WTC11 (cell line): Measurements from ENCODE around the gene NDRG2.

Source experiments
- ATF1 ChIP-seq: sonication (generic); formaldehyde crosslinking; IDR thresholded peaks from 2 replicates; pipeline ENCODE4 v1.8.1; 2023; ENCODE audit warnings: mild to moderate bottlenecking, moderate library complexity, missing genetic modification reagents
- ATF3 ChIP-seq: sonication (generic); formaldehyde crosslinking; conservative IDR thresholded peaks from 2 replicates; pipeline ENCODE4 v1.8.1; 2022; ENCODE audit warnings: mild to moderate bottlenecking, missing genetic modification reagents
- CTCF ChIP-seq: fragments of 200-600 bp; IDR thresholded peaks from 2 replicates; pipeline ENCODE4 v1.8.0; 2022; ENCODE audit warnings: antibody characterized with exemption
- FOXJ3 ChIP-seq: sonication (generic); formaldehyde crosslinking; IDR thresholded peaks from 2 replicates; pipeline ENCODE4 v1.9.0; 2021; ENCODE audit warnings: missing genetic modification reagents, mild to moderate bottlenecking, borderline replicate concordance
- GABPB1 ChIP-seq: sonication (generic); formaldehyde crosslinking; IDR thresholded peaks from 2 replicates; pipeline ENCODE4 v1.8.1; 2023; ENCODE audit warnings: mild to moderate bottlenecking, missing genetic modification reagents
- GTF2I ChIP-seq: fragments of 250-450 bp; sonication (Bioruptor Pico); conservative IDR thresholded peaks from 2 replicates; pipeline ENCODE4 v1.4.0; 2021; ENCODE audit warnings: mild to moderate bottlenecking
- JUN ChIP-seq: sonication (generic); formaldehyde crosslinking; IDR thresholded peaks from 2 replicates; pipeline ENCODE4 v1.8.0; 2023; ENCODE audit warnings: mild to moderate bottlenecking, missing genetic modification reagents
- MAX ChIP-seq: sonication (generic); formaldehyde crosslinking; IDR thresholded peaks from 2 replicates; pipeline ENCODE4 v1.8.0; 2022; ENCODE audit warnings: mild to moderate bottlenecking, missing genetic modification reagents
- MXD4 ChIP-seq: fragments of 250-450 bp; sonication (Bioruptor Pico); IDR thresholded peaks from 2 replicates; pipeline ENCODE4 v1.8.0; 2021; ENCODE audit warnings: mild to moderate bottlenecking, moderate library complexity, borderline replicate concordance
- NFE2L1 ChIP-seq: sonication (generic); formaldehyde crosslinking; IDR thresholded peaks from 2 replicates; pipeline ENCODE4 v1.8.1; 2023; ENCODE audit warnings: missing genetic modification reagents
- USF1 ChIP-seq: sonication (generic); formaldehyde crosslinking; IDR thresholded peaks from 2 replicates; pipeline ENCODE4 v1.8.0; 2022; ENCODE audit warnings: mild to moderate bottlenecking, missing genetic modification reagents
- ZNF219 ChIP-seq: sonication (generic); formaldehyde crosslinking; IDR thresholded peaks from 2 replicates; pipeline ENCODE4 v1.8.0; 2023; ENCODE audit warnings: missing genetic modification reagents, mild to moderate bottlenecking, borderline replicate concordance
- ZNF281 ChIP-seq: sonication (generic); formaldehyde crosslinking; IDR thresholded peaks from 2 replicates; pipeline ENCODE4 v1.8.0; 2023; ENCODE audit warnings: mild to moderate bottlenecking, missing genetic modification reagents

GRCh38 chr14:21054768-21055145 is 29.9 kb upstream of the NDRG2 start:
- no peak for TF ChIP-seq CTCF
- no peak for TF ChIP-seq NFE2L1 (CRISPR knock-in tag)
- TF ChIP-seq GABPB1 (CRISPR knock-in tag), result no peak
- no peak for TF ChIP-seq JUN (CRISPR knock-in tag)
- TF ChIP-seq MXD4 (CRISPR knock-in tag), result no peak
- TF ChIP-seq FOXJ3 (CRISPR knock-in tag), result no peak
- TF ChIP-seq GTF2I (CRISPR knock-in tag), result no peak
- TF ChIP-seq MAX (CRISPR knock-in tag), result no peak
- TF ChIP-seq ATF3 (CRISPR knock-in tag), result no peak
- TF ChIP-seq ATF1 (CRISPR knock-in tag), result no peak
- TF ChIP-seq ZNF281, result no peak
- TF ChIP-seq USF1 (CRISPR knock-in tag), result no peak
- no peak for TF ChIP-seq ZNF219 (CRISPR knock-in tag)
